Keratinocyte (primary cell): ENCODE data around the gene PPP1R36.
"Not testable (repeated sequence)": the region's sequence is repeated elsewhere in the genome, so short reads cannot be mapped to it uniquely, and the experiment has no call there.

Experiments
- CTCF ChIP-seq, 3 experiments: IDR thresholded peaks in 1 of 3; conservative IDR thresholded peaks in 1 of 3; optimal IDR thresholded peaks in 1 of 3; 2 replicates in 2 of 3; 3 replicates in 1 of 3; pipeline versions ENCODE3 to v1.5.1; 2011; ENCODE audit warnings: low read length in 3 of 3, mild to moderate bottlenecking in 3 of 3, moderate library complexity in 2 of 3, control low read depth in 1 of 3, inconsistent platforms in 1 of 3; ENCODE audit not compliant: insufficient read depth in 2 of 3; ENCODE audit errors: extremely low read depth in 1 of 3
- EZH2 ChIP-seq: IDR thresholded peaks from one replicate; pipeline ENCODE4 v1.6.1; 2012; ENCODE audit warnings: inconsistent platforms, mild to moderate bottlenecking, low read length, moderate library complexity

GRCh38 chr14:64517667-64518066 is 32.1 kb upstream of the PPP1R36 start:
- TF ChIP-seq EZH2; CTCF (optimal IDR thresholded peaks at IDR 0.05 in 1 of 3, IDR thresholded peaks at IDR 0.05 in 1 of 3, conservative IDR thresholded peaks at IDR 0.05 in 1 of 3; ENCODE audit: extremely low read depth in 1 of 3, insufficient read depth in 2 of 3, low read length in 3 of 3): not testable (repeated sequence)
